Fibroblast of the aortic adventitia (primary cell): ENCODE measurements around the gene ANKRD2. TPM values are rescaled to one million over a fixed set of nuclear protein-coding genes. Genes with fewer than 3 reads are reported as not detected.

ENCODE experiments used
- DNase-seq: peaks from one replicate; pipeline ENCODE4 v3.0.0-alpha.2; 2010; ENCODE audit warnings: low read depth
- H3K4me3 ChIP-seq: 2 replicates; pipeline ENCODE4 v1.5.1; 2011; ENCODE audit warnings: low read depth, mild to moderate bottlenecking, control low read depth, low read length, moderate library complexity
- CTCF ChIP-seq: IDR thresholded peaks from 2 replicates; pipeline ENCODE4 v1.5.1; 2011; ENCODE audit warnings: mild to moderate bottlenecking, low read length, control low read depth, inconsistent platforms; ENCODE audit not compliant: insufficient read depth
- total RNA-seq: library from RNA; depleted of rRNA; stranded (reverse); fragments of >200 nt; gene quantifications from 2 replicates; pipeline ENCODE4 v1.2.3, GENCODE V29; 2012; ENCODE audit warnings: low replicate concordance

Gene ANKRD2
- total RNA-seq, 1 donor = 0.27 TPM

- TF ChIP-seq CTCF = no peak
- no peak for DNase-seq
- H3K4me3 ChIP-seq = no peak overlapping the region
Measured at GRCh38 chr10:97618733-97619132, 46.2 kb downstream of the ANKRD2 start.

DNA sequence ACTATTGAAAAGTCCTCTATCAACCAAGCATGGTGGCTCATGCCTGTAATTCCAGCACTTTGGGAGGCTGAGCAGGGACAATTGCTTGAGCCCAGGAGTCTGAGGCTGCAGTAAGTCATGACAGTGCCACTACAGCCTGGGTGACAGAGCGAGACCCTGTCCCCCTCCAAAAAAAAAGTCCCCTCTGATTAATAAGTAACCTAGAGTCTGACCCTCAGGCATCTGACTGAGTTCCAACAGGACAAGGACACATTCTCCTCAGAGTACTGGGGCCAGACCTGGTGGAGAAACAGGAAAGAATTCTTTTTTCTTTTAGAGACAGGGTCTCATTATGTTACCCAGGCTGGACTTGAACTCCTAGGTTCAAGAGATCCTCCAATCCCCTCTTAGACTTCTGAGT is 50.7 kb downstream of the ANKRD2 start:
- no peak overlapping the region for H3K4me3 ChIP-seq
- TF ChIP-seq CTCF = no peak
- no peak for DNase-seq

GRCh38 chr10:97627731-97628130 is 55.2 kb downstream of the ANKRD2 start:
- DNase-seq = no peak
- H3K4me3 ChIP-seq = no peak overlapping the region
- no peak for TF ChIP-seq CTCF

DNA sequence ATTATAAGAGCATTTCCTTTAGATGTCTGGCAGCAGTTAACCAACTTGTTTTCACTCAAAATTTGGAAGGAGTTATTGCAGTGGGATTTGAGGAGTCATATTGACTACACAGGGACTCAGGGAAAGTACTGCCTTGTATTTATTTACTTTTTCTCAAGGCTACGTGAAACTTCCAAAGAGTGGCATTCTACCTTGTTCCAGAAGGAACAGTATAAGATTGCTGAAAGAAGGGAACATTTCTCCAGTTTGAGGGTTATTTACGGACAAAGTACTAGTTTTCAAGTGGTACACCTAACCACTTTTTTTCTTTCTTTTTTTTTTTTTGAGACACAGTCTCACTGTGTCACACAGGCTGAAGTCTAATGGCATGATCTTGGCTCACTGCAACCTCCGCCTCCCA is 55.6 kb downstream of the ANKRD2 start:
- H3K4me3 ChIP-seq = no peak overlapping the region
- DNase-seq = no peak
- TF ChIP-seq CTCF = no peak

DNA sequence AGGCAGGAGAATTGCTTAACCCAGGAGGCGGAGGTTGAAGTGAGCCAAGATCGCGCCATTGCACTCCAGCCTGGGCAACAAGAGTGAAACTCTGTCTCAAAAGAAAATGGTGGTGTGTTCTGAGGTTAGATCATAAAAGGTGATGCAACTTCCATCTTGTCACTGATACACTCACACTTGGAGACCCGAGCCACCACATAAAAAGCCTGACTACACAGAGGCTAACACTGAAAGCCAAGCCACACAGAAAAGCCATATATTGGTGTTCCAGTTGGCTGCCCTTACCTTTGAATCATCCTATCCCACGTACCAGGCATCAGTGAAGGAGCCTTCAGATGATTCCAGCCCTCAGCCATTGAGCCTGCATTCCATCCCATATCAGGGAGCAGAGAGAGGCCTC is 56.7 kb downstream of the ANKRD2 start:
- no peak for DNase-seq
- H3K4me3 ChIP-seq = no peak overlapping the region
- no peak for TF ChIP-seq CTCF

DNA sequence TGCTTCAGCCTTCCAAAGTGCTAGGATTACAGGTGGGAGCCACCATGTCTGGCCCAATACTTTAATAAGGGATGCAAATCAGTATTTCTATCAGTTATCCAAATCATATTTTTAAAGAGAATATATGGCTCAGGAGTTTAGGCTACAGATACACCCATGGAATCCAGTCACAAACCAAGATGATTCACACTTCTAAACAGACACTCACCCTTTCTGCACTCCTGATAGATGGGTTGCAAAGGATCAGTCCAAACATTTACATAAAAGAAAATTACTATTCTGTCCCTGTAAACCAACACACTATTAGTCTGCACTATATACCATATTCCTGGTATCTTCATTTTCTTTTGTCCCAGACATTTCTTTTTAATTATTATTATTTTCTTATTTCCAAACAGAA is 58.5 kb downstream of the ANKRD2 start:
- no peak for TF ChIP-seq CTCF
- no peak overlapping the region for H3K4me3 ChIP-seq
- no peak for DNase-seq
